ENCODE data around the gene SELENOV. TPM values are rescaled to one million over a fixed set of nuclear protein-coding genes. Genes with fewer than 3 reads are reported as not detected.

SELENOV gene
- total RNA-seq, 3 donors from 2014 or later = not detected

DNA sequence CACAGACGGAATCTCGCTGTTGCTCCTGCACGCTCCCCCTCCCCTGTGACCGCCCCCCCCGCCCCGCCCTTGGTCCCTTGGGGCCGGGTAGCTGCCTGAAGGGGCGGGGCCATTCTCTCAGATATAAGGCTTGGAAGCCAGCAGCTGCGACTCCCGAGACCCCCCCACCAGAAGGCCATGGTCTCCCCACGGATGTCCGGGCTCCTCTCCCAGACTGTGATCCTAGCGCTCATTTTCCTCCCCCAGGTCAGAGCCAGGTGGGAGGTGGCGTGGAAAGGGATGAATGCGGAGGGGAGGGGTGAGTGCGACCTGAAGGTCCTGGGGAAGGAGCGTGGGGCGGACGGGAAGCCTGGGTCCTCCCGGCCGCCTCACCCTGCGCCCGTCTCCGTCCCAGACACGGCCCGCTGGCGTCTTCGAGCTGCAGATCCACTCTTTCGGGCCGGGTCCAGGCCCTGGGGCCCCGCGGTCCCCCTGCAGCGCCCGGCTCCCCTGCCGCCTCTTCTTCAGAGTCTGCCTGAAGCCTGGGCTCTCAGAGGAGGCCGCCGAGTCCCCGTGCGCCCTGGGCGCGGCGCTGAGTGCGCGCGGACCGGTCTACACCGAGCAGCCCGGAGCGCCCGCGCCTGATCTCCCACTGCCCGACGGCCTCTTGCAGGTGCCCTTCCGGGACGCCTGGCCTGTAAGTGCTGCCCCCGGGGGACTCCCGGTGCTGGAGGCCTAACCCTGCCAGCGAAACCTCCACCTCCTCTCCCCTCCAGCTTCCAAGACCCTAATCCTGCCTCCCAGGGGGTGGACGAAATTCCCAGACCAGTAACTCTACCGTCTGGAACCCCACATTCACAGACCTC, 15.9 kb upstream of the SELENOV start, which contains the start of gene DLL3:
TSS of gene DLL3 (plus strand) at position 150 of the 845 bp plus-strand sequence. CDS start at position 178, 28 bp downstream.
- no peaks in the 10 kb centered on the region for H3K9me3 ChIP-seq
- no peak within 1 kb of the TSS for H3K27ac ChIP-seq
- H3K4me3 ChIP-seq = peak within 1 kb of the TSS in 1 of 3 donors; percentile 38
- H3K4me1 ChIP-seq = peaks cover 3 to 11% of the 10 kb centered on the region in 2 donors
- intact Hi-C loops (cut with DNase I; ENCODE audit: low total_unique reads) = no loop called here
- TF ChIP-seq POLR2A (IDR thresholded peaks at IDR 0.05) = no peak
- H3K36me3 ChIP-seq = no peaks in the 10 kb centered on the region
- H3K27me3 ChIP-seq = peaks cover 8 to 72% of the 10 kb centered on the region in 2 donors
- DNase-seq (ENCODE audit: low spot score in 2 of 2) = no peak

DNA sequence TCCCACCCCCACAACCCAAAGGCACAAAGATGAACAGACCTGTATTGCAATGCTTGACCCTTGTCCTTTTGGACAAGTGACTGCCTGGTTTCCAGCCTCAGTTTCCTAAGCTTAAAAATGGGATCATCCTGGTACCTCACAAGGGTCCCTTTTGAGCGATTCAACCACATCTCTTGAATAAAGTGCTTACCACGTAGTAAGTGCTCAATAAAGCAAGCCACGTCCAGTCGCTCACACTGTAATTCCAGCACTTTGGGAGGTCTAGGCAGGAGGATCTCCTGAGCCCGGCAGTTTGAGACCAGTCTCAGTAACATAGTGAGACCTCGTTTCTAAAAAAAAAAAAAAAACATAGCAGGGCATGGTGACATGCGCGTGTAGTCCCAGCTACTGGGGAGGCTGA, 15.0 kb upstream of the SELENOV start:
- intact Hi-C loops (cut with DNase I; ENCODE audit: low total_unique reads) = no loop called here
- H3K27ac ChIP-seq = no peak overlapping the region
- DNase-seq (ENCODE audit: low spot score in 2 of 2) = no peak
- TF ChIP-seq, protein P1, sequence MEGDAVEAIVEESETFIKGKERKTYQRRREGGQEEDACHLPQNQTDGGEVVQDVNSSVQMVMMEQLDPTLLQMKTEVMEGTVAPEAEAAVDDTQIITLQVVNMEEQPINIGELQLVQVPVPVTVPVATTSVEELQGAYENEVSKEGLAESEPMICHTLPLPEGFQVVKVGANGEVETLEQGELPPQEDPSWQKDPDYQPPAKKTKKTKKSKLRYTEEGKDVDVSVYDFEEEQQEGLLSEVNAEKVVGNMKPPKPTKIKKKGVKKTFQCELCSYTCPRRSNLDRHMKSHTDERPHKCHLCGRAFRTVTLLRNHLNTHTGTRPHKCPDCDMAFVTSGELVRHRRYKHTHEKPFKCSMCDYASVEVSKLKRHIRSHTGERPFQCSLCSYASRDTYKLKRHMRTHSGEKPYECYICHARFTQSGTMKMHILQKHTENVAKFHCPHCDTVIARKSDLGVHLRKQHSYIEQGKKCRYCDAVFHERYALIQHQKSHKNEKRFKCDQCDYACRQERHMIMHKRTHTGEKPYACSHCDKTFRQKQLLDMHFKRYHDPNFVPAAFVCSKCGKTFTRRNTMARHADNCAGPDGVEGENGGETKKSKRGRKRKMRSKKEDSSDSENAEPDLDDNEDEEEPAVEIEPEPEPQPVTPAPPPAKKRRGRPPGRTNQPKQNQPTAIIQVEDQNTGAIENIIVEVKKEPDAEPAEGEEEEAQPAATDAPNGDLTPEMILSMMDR (IDR thresholded peaks at IDR 0.05) = no peak
- TF ChIP-seq POLR2AphosphoS5 (IDR thresholded peaks at IDR 0.05) (no peak), POLR2A (IDR thresholded peaks at IDR 0.05) (no peak)
- H3K4me1 ChIP-seq = peaks cover 3 to 11% of the 10 kb centered on the region in 2 donors
- no peaks in the 10 kb centered on the region for H3K9me3 ChIP-seq
- H3K27me3 ChIP-seq = peaks cover 9 to 81% of the 10 kb centered on the region in 2 donors
- H3K4me3 ChIP-seq = no peak overlapping the region
- no peaks in the 10 kb centered on the region for H3K36me3 ChIP-seq

DNA sequence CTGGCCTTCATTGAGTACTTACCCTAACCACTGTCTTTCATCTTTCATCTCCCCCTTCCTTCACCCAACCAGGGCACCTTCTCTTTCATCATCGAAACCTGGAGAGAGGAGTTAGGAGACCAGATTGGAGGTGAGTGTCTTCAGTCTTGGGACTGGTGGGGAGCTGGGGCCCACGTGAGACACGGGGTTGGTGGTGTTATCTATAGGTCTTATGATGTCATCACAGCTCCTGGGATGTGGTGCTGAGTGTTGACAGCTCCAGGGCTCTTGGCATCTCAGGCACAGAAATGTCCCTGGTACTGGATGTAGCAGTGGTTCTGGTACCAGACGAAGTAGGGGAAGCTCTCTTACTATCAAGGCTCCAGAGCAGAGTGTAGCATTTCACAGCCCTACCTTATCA, 14.4 kb upstream of the SELENOV start:
- TF ChIP-seq, protein P1 (IDR thresholded peaks at IDR 0.05) = no peak
- TF ChIP-seq POLR2A (IDR thresholded peaks at IDR 0.05) = no peak
- no peak for TF ChIP-seq POLR2AphosphoS5 (IDR thresholded peaks at IDR 0.05)
- intact Hi-C loops (cut with DNase I; ENCODE audit: low total_unique reads) = no loop called here
- Histone ChIP-seq H3K9me3 (no peaks in the 10 kb centered on the region), H3K4me3 (no peak overlapping the region), H3K36me3 (no peaks in the 10 kb centered on the region), H3K27ac (no peak overlapping the region), H3K4me1 (peaks cover 3 to 11% of the 10 kb centered on the region in 2 donors), H3K27me3 (peaks cover 9 to 87% of the 10 kb centered on the region in 2 donors)
- no peak for DNase-seq (ENCODE audit: low spot score in 2 of 2)

DNA sequence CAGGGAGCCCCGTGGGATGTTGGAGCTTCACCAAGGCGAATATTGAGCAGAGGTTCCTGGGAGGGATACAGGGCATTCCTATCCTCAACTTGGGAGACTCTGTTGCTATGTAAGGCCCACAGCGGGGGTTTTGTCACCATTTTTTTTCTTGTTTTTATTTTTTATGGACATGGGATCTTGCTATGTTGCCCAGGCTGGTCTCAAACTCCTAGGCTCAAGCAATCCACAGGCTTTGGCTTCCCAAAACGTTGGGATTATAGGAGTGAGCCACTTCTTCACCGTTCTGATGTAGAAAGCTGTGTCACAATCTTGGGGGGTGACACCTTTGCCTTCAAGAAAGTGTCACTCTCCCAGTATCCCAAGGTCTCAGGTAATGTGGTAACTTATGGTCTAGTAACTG, 13.6 kb upstream of the SELENOV start:
- intact Hi-C loops (cut with DNase I; ENCODE audit: low total_unique reads) = no loop called here
- Histone ChIP-seq H3K36me3 (no peaks in the 10 kb centered on the region), H3K4me1 (peaks cover 3 to 11% of the 10 kb centered on the region in 2 donors), H3K27me3 (peaks cover 9 to 90% of the 10 kb centered on the region in 2 donors), H3K4me3 (no peak overlapping the region), H3K9me3 (no peaks in the 10 kb centered on the region), H3K27ac (no peak overlapping the region)
- no peak for DNase-seq (ENCODE audit: low spot score in 2 of 2)
- TF ChIP-seq, protein P1 (IDR thresholded peaks at IDR 0.05) = no peak

DNA sequence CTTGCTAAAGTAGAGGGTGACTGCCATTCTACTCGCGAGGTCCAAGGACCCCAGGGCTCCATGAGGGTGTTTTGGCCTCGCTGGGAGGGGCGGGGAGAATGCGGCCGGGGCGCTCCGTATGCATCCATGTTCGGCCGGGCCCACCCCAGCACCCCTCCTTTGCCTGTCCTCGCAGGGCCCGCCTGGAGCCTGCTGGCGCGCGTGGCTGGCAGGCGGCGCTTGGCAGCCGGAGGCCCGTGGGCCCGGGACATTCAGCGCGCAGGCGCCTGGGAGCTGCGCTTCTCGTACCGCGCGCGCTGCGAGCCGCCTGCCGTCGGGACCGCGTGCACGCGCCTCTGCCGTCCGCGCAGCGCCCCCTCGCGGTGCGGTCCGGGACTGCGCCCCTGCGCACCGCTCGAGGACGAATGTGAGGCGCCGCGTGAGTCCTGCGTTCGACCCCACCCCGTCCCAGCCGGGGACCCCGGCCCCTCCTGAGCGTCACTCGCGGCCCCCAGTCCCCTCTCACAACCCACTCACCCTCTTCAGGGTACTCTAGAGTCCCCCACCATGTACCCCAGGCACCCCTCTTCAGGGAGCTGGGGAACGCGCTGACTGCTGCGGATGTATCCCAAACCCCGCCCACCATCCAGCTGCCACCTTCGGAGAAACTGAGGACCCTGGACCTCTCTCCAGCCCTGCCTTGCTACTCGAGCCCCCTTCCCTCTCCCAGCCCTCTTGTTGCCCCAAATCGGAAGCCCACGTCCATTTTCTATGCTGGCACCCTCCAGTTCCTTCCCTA, 12.1 kb upstream of the SELENOV start:
- intact Hi-C loops (cut with DNase I; ENCODE audit: low total_unique reads) = no loop called here
- Histone ChIP-seq H3K27me3 (peaks cover 9 to 88% of the 10 kb centered on the region in 2 donors), H3K27ac (no peak overlapping the region), H3K4me1 (peaks cover 9 to 15% of the 10 kb centered on the region in 2 donors), H3K36me3 (no peaks in the 10 kb centered on the region), H3K9me3 (no peaks in the 10 kb centered on the region), H3K4me3 (peak overlapping the region in 1 of 3 donors; percentile 54)
- DNase-seq (ENCODE audit: low spot score in 2 of 2) = no peak
- TF ChIP-seq, protein P1 (IDR thresholded peaks at IDR 0.05) = peak in 2 of 3 donors; percentile 14 to 75
- TF ChIP-seq POLR2A (IDR thresholded peaks at IDR 0.05) = no peak

Measured in breast epithelium (tissue), 4 donors.